A549 (cell line): Measurements from ENCODE around the gene MEI1. TPM values are rescaled to one million over a fixed set of nuclear protein-coding genes. Genes with fewer than 3 reads are reported as not detected.
"Not testable (repeated sequence)": the region's sequence is repeated elsewhere in the genome, so short reads cannot be mapped to it uniquely, and the experiment has no call there.

Experiments used
- ATAC-seq, 2 experiments: fragments of 200-7000 bp in 1 of 2; fragments of >200 bp in 1 of 2; cut with Nextera tagmentation in 1 of 2; cut with Tn5 transposase in 1 of 2; 3 replicates each; pipeline versions ENCODE4 v1.8.0 to v1.9.1; 2018 to 2020; ENCODE audit warnings: mild to moderate bottlenecking in 1 of 2, moderate library complexity in 1 of 2
- CTCF ChIA-PET: fragments of 300-600 bp; sonication (Branson Sonifier 250); formaldehyde crosslinking; extraction: SDS; loops from one replicate; lab custom pipeline; 2021; ENCODE audit warnings: antibody characterized with exemption, inconsistent platforms; lab: Yijun Ruan, JAX
- POLR2A ChIA-PET: fragments of 350-600 bp; formaldehyde crosslinking; extraction: SDS; loops from one replicate; lab custom pipeline; 2021; ENCODE audit warnings: antibody characterized with exemption, inconsistent platforms; lab: Yijun Ruan, JAX
- DNase-seq, 2 experiments: peaks; one replicate each; pipeline versions ENCODE4 v3.0.0 to v3.0.0-alpha.2; 2011 to 2016; ENCODE audit warnings: low read depth in 1 of 2, low spot score in 1 of 2
- FAIRE-seq: peaks from 2 replicates; lab custom pipeline; 2011; peaks lifted over from hg19 to GRCh38; lab: Jason Lieb, UNC
- H3K27ac ChIP-seq, 2 experiments: fragments of >200 bp; sonication (Bioruptor Twin); formaldehyde crosslinking; 3 replicates each; pipeline ENCODE4 v1.5.1; 2016 to 2017
- H3K4me1 ChIP-seq: fragments of >200 bp; sonication (Bioruptor Twin); formaldehyde crosslinking; 3 replicates; pipeline ENCODE4 v1.6.1; 2016
- H3K4me2 ChIP-seq: fragments of >200 bp; sonication (Bioruptor Twin); formaldehyde crosslinking; 3 replicates; pipeline ENCODE4 v1.6.1; 2016
- H3K4me3 ChIP-seq: fragments of >200 bp; sonication (Bioruptor Twin); formaldehyde crosslinking; 3 replicates; pipeline ENCODE4 v1.5.1; 2016
- H3K9me3 ChIP-seq: fragments of >200 bp; sonication (Bioruptor Twin); formaldehyde crosslinking; 3 replicates; pipeline ENCODE4 v1.6.1; 2016
- BCL3 ChIP-seq: fragments of >200 bp; sonication (Bioruptor Twin); formaldehyde crosslinking; IDR thresholded peaks from 3 replicates; pipeline ENCODE4 v1.6.1; 2016
- CBX2 ChIP-seq: fragments of 200-600 bp; sonication (generic); IDR thresholded peaks from 2 replicates; pipeline ENCODE4 v1.6.1; 2016; ENCODE audit warnings: low read depth, mild to moderate bottlenecking, borderline replicate concordance
- CHD4 ChIP-seq: fragments of 200-600 bp; sonication (generic); IDR thresholded peaks from 2 replicates; pipeline ENCODE4 v1.6.1; 2016; ENCODE audit warnings: antibody characterized with exemption, mild to moderate bottlenecking, borderline replicate concordance
- FOXS1 ChIP-seq: fragments of 250-450 bp; sonication (Bioruptor Pico); IDR thresholded peaks from 2 replicates; pipeline ENCODE4 v1.5.0; 2020; ENCODE audit warnings: mild to moderate bottlenecking, moderate library complexity
- HOXB5 ChIP-seq: fragments of 250-450 bp; sonication (Bioruptor Pico); IDR thresholded peaks from 2 replicates; pipeline ENCODE4 v1.5.0; 2020; ENCODE audit warnings: mild to moderate bottlenecking, moderate library complexity
- KDM1A ChIP-seq: fragments of 200-600 bp; sonication (generic); IDR thresholded peaks from 2 replicates; pipeline ENCODE4 v1.6.1; 2016; ENCODE audit warnings: low read depth, mild to moderate bottlenecking
- MAFK ChIP-seq: fragments of 450-650 bp; IDR thresholded peaks from 2 replicates; pipeline ENCODE4 v1.6.1; 2014; ENCODE audit not compliant: partially characterized antibody
- MAX ChIP-seq: IDR thresholded peaks from 2 replicates; pipeline ENCODE4 v1.6.1; 2012
- MYC ChIP-seq: IDR thresholded peaks from 2 replicates; pipeline ENCODE4 v1.6.1; 2012; ENCODE audit warnings: mild to moderate bottlenecking, inconsistent platforms, low read length, improper control_type of control experiment, borderline replicate concordance
- SREBF2 ChIP-seq: fragments of 450-650 bp; IDR thresholded peaks from 2 replicates; pipeline ENCODE4 v1.6.1; 2014; ENCODE audit warnings: mild to moderate bottlenecking, moderate library complexity
- ZFP36 ChIP-seq: fragments of 450-650 bp; IDR thresholded peaks from 2 replicates; pipeline ENCODE4 v1.6.1; 2014; ENCODE audit warnings: borderline replicate concordance; ENCODE audit not compliant: partially characterized antibody
- ZNF302 ChIP-seq: fragments of 250-450 bp; sonication (Bioruptor Pico); IDR thresholded peaks from 2 replicates; pipeline ENCODE4 v1.9.0; 2021; ENCODE audit warnings: inconsistent platforms, mild to moderate bottlenecking, moderate library complexity
- WGBS: methylation state at CpG from one replicate; pipeline ENCODE4 v1.1.6; 2017; ENCODE audit errors: missing lambda C conversion rate; 5-methylcytosine and 5-hydroxymethylcytosine counted together
- polyA plus RNA-seq, 4 experiments: library from polyadenylated mRNA; depleted of rRNA in 3 of 4; stranded (reverse); fragments of >200 nt; fragmentation: RNase III in 1 of 4; extraction: RNeasy Plus Mini Kit Qiagen cat#74134 plus additional on column Dnase treatment in 1 of 4; gene quantifications; 2 replicates in 3 of 4; 3 replicates in 1 of 4; pipeline ENCODE4 v1.2.3, GENCODE V29; 2011 to 2017
- TF ChIP-seq, protein P1 (sequence below): fragments of 250-450 bp; sonication (Bioruptor Pico); IDR thresholded peaks from 2 replicates; pipeline ENCODE4 v1.5.0; 2021; ENCODE audit warnings: mild to moderate bottlenecking, moderate library complexity, borderline replicate concordance
- TF ChIP-seq, protein P2 (sequence below): fragments of 150-350 bp; IDR thresholded peaks from 2 replicates; pipeline ENCODE4 v1.6.1; 2014; ENCODE audit warnings: low read depth, mild to moderate bottlenecking, low read length
- TF ChIP-seq, protein P3 (sequence below): IDR thresholded peaks from 2 replicates; pipeline ENCODE4 v1.6.1; 2012; ENCODE audit warnings: low read depth, borderline replicate concordance

The MEI1 gene
- polyA plus RNA-seq, 2 of the 4 experiments (the other 2 are of a cell fraction), result 0.12 TPM; not detected in 1

GRCh38 chr22:41683616-41684015, 15.7 kb upstream of the MEI1 start:
- ChIA-PET CTCF (interaction anchor here (1.5 to 1.6 kb wide), 3 partner anchors 11 to 21 kb away, joined by 4 to 10 read pairs (median 6); no protein-coding TSS in a partner anchor), POLR2A (no interaction called here)
- no peaks in the 10 kb centered on the region for H3K9me3 ChIP-seq
- no peak overlapping the region for H3K4me3 ChIP-seq
- DNase-seq, result no peak
- WGBS, result 71% methylated on average over 3 of the region's 3 CpGs
- FAIRE-seq, result no peak
- no peak overlapping the region for H3K4me2 ChIP-seq
- no peak for TF ChIP-seq SREBF2
- no peak for TF ChIP-seq MAFK
- TF ChIP-seq CBX2, result no peak
- TF ChIP-seq, protein P1, sequence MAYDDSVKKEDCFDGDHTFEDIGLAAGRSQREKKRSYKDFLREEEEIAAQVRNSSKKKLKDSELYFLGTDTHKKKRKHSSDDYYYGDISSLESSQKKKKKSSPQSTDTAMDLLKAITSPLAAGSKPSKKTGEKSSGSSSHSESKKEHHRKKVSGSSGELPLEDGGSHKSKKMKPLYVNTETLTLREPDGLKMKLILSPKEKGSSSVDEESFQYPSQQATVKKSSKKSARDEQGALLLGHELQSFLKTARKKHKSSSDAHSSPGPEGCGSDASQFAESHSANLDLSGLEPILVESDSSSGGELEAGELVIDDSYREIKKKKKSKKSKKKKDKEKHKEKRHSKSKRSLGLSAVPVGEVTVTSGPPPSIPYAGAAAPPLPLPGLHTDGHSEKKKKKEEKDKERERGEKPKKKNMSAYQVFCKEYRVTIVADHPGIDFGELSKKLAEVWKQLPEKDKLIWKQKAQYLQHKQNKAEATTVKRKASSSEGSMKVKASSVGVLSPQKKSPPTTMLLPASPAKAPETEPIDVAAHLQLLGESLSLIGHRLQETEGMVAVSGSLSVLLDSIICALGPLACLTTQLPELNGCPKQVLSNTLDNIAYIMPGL (CRISPR knock-in tag), result no peak
- no peak for TF ChIP-seq MAX
- TF ChIP-seq ZNF302 (CRISPR knock-in tag), result no peak
- TF ChIP-seq, protein P2, sequence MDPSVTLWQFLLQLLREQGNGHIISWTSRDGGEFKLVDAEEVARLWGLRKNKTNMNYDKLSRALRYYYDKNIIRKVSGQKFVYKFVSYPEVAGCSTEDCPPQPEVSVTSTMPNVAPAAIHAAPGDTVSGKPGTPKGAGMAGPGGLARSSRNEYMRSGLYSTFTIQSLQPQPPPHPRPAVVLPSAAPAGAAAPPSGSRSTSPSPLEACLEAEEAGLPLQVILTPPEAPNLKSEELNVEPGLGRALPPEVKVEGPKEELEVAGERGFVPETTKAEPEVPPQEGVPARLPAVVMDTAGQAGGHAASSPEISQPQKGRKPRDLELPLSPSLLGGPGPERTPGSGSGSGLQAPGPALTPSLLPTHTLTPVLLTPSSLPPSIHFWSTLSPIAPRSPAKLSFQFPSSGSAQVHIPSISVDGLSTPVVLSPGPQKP, result no peak
- TF ChIP-seq HOXB5 (CRISPR knock-in tag), result no peak
- TF ChIP-seq, protein P3, sequence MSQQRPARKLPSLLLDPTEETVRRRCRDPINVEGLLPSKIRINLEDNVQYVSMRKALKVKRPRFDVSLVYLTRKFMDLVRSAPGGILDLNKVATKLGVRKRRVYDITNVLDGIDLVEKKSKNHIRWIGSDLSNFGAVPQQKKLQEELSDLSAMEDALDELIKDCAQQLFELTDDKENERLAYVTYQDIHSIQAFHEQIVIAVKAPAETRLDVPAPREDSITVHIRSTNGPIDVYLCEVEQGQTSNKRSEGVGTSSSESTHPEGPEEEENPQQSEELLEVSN, result no peak
- TF ChIP-seq MYC, result no peak
- no peak for TF ChIP-seq BCL3
- TF ChIP-seq FOXS1 (CRISPR knock-in tag), result no peak
- TF ChIP-seq ZFP36, result no peak
- no peak for TF ChIP-seq KDM1A
- no peak for ATAC-seq
- H3K27ac ChIP-seq, result no peak overlapping the region
- peaks cover 6% of the 10 kb centered on the region; the same call in 1 of the 3 replicates for H3K4me1 ChIP-seq

DNA sequence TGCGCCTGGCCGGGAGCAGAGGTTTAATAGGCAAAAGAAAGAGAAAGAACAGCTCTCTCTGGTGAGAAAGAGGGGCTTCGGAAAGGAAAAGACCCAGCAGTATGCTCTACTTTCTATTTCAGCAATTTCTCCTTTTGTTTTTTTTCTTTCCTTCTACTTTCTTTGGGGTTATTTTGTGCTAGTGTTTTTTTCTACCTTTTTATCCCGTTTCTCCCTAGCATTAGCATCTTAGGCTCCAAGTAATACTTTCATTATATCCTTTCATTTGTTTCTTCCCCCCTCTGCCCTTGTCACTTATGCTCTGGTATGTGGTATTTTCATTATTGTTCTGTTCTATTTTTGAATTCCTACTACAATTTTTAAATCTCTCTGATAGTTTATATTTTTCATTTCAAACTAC, 15.1 kb upstream of the MEI1 start:
- ChIA-PET POLR2A (no interaction called here), CTCF (interaction anchor here (1.5 to 1.6 kb wide), 3 partner anchors 11 to 20 kb away, joined by 4 to 10 read pairs (median 6); no protein-coding TSS in a partner anchor)
- TF ChIP-seq SREBF2, result no peak
- no peak for TF ChIP-seq CHD4
- TF ChIP-seq KDM1A, result no peak
- H3K9me3 ChIP-seq, result no peaks in the 10 kb centered on the region
- no peak for ATAC-seq
- no peak overlapping the region for H3K4me3 ChIP-seq
- 82% methylated on average over 4 of the region's 4 CpGs for WGBS
- peaks cover 6% of the 10 kb centered on the region; the same call in 1 of the 3 replicates for H3K4me1 ChIP-seq
- no peak for DNase-seq
- no peak for FAIRE-seq
- H3K27ac ChIP-seq, result no peak overlapping the region
- no peak overlapping the region for H3K4me2 ChIP-seq

GRCh38 chr22:41686890-41687289, 12.4 kb upstream of the MEI1 start:
- peak overlapping the region; percentile 84; the same call in 1 of the 3 replicates for H3K4me3 ChIP-seq
- not testable (repeated sequence) for DNase-seq, H3K4me1 ChIP-seq, H3K9me3 ChIP-seq, FAIRE-seq, ATAC-seq, H3K27ac ChIP-seq
- ChIA-PET POLR2A (interaction anchor here (0.7 kb wide), 1 partner anchor 20 kb away, joined by 3 read pairs; no protein-coding TSS in a partner anchor), CTCF (interaction anchor here (1.0 to 5.1 kb wide), 4 partner anchors 10 to 20 kb away, joined by 3 to 33 read pairs (median 8); no protein-coding TSS in a partner anchor)
- H3K4me2 ChIP-seq, result peak overlapping the region; percentile 93
- WGBS, result 85% methylated on average over 11 of the region's 11 CpGs
